SU-DHL-6 (cell line): ENCODE results near the gene ORC3.

Experiments used
- EZH2phosphoT487 ChIP-seq: fragments of 200-600 bp; sonication (generic), shearing (Covaris generic); conservative IDR thresholded peaks from 2 replicates; pipeline ENCODE4 v1.6.1; 2018; ENCODE audit warnings: mild to moderate bottlenecking, antibody characterized with exemption, low read length, moderate library complexity, mixed read lengths
- TF ChIP-seq, protein P1 (sequence below): fragments of 200-600 bp; sonication (generic); IDR thresholded peaks from one replicate; pipeline ENCODE4 v1.5.1; 2017; ENCODE audit warnings: antibody characterized with exemption, mild to moderate bottlenecking, low read length, moderate library complexity; ENCODE audit not compliant: insufficient read depth, poor library complexity, severe bottlenecking

DNA sequence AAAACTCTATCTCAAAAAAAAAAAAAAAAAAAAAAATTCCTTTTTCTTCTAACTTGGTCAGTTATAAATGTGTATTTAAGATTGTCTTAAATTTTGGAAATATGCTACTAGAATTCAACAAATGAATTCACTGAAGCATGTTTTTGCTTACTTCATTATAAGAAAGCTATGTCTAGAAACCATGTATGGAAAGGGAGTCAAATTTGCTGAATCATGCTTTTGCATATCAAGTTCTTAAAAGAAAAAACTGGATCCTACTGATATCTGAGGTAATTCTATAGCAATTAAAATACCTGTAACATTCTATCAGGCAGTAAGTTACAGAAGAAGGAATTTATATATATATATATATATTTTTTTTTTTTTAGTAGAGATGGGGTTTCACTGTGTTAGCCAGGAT is 84.4 kb downstream of the ORC3 start:
- TF ChIP-seq, protein P1, sequence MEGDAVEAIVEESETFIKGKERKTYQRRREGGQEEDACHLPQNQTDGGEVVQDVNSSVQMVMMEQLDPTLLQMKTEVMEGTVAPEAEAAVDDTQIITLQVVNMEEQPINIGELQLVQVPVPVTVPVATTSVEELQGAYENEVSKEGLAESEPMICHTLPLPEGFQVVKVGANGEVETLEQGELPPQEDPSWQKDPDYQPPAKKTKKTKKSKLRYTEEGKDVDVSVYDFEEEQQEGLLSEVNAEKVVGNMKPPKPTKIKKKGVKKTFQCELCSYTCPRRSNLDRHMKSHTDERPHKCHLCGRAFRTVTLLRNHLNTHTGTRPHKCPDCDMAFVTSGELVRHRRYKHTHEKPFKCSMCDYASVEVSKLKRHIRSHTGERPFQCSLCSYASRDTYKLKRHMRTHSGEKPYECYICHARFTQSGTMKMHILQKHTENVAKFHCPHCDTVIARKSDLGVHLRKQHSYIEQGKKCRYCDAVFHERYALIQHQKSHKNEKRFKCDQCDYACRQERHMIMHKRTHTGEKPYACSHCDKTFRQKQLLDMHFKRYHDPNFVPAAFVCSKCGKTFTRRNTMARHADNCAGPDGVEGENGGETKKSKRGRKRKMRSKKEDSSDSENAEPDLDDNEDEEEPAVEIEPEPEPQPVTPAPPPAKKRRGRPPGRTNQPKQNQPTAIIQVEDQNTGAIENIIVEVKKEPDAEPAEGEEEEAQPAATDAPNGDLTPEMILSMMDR, result no peak
- no peak for TF ChIP-seq EZH2phosphoT487
